Measurements from ENCODE around the gene HDGFL2. TPM values are rescaled to one million over a fixed set of nuclear protein-coding genes. Genes with fewer than 3 reads are reported as not detected.

HDGFL2 gene
- total RNA-seq, 1 experiment from 2014 or later = 75.2 TPM

- TF ChIP-seq, protein P1, sequence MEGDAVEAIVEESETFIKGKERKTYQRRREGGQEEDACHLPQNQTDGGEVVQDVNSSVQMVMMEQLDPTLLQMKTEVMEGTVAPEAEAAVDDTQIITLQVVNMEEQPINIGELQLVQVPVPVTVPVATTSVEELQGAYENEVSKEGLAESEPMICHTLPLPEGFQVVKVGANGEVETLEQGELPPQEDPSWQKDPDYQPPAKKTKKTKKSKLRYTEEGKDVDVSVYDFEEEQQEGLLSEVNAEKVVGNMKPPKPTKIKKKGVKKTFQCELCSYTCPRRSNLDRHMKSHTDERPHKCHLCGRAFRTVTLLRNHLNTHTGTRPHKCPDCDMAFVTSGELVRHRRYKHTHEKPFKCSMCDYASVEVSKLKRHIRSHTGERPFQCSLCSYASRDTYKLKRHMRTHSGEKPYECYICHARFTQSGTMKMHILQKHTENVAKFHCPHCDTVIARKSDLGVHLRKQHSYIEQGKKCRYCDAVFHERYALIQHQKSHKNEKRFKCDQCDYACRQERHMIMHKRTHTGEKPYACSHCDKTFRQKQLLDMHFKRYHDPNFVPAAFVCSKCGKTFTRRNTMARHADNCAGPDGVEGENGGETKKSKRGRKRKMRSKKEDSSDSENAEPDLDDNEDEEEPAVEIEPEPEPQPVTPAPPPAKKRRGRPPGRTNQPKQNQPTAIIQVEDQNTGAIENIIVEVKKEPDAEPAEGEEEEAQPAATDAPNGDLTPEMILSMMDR (IDR thresholded peaks at IDR 0.05 in 2 of 3, conservative IDR thresholded peaks at IDR 0.05 in 1 of 3; ENCODE audit: borderline replicate concordance in 1 of 3, insufficient read depth in 1 of 3, low read depth in 2 of 3, low read length in 2 of 3) = no peak
- TF ChIP-seq, protein P2, sequence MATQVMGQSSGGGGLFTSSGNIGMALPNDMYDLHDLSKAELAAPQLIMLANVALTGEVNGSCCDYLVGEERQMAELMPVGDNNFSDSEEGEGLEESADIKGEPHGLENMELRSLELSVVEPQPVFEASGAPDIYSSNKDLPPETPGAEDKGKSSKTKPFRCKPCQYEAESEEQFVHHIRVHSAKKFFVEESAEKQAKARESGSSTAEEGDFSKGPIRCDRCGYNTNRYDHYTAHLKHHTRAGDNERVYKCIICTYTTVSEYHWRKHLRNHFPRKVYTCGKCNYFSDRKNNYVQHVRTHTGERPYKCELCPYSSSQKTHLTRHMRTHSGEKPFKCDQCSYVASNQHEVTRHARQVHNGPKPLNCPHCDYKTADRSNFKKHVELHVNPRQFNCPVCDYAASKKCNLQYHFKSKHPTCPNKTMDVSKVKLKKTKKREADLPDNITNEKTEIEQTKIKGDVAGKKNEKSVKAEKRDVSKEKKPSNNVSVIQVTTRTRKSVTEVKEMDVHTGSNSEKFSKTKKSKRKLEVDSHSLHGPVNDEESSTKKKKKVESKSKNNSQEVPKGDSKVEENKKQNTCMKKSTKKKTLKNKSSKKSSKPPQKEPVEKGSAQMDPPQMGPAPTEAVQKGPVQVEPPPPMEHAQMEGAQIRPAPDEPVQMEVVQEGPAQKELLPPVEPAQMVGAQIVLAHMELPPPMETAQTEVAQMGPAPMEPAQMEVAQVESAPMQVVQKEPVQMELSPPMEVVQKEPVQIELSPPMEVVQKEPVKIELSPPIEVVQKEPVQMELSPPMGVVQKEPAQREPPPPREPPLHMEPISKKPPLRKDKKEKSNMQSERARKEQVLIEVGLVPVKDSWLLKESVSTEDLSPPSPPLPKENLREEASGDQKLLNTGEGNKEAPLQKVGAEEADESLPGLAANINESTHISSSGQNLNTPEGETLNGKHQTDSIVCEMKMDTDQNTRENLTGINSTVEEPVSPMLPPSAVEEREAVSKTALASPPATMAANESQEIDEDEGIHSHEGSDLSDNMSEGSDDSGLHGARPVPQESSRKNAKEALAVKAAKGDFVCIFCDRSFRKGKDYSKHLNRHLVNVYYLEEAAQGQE (IDR thresholded peaks at IDR 0.05; ENCODE audit: low read depth) = no peak
- TF ChIP-seq SP1 (IDR thresholded peaks at IDR 0.05; ENCODE audit: low read depth) (no peak), EZH2phosphoT487 (IDR thresholded peaks at IDR 0.05; ENCODE audit: borderline replicate concordance) (no peak), POLR2A (IDR thresholded peaks at IDR 0.05; ENCODE audit: borderline replicate concordance, extremely low read depth, insufficient read depth, insufficient read length) (no peak), CEBPB (IDR thresholded peaks at IDR 0.05; ENCODE audit: low read depth) (no peak)
These were observed 41.2 kb downstream of the HDGFL2 start (continued) for GRCh38 chr19:4513248-4513647.

GRCh38 chr19:4515732-4516131, 43.6 kb downstream of the HDGFL2 start:
- H3K9me2 ChIP-seq (ENCODE audit: insufficient read depth) = no peaks in the 10 kb centered on the region
- TF ChIP-seq, protein P3, sequence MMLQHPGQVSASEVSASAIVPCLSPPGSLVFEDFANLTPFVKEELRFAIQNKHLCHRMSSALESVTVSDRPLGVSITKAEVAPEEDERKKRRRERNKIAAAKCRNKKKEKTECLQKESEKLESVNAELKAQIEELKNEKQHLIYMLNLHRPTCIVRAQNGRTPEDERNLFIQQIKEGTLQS (IDR thresholded peaks at IDR 0.05) = no peak
- TF ChIP-seq POLR2A (IDR thresholded peaks at IDR 0.05; ENCODE audit: borderline replicate concordance, extremely low read depth, insufficient read depth, insufficient read length) = no peak
- TF ChIP-seq SIN3A (IDR thresholded peaks at IDR 0.05; ENCODE audit: low read depth) = no peak
- TF ChIP-seq, protein P4, sequence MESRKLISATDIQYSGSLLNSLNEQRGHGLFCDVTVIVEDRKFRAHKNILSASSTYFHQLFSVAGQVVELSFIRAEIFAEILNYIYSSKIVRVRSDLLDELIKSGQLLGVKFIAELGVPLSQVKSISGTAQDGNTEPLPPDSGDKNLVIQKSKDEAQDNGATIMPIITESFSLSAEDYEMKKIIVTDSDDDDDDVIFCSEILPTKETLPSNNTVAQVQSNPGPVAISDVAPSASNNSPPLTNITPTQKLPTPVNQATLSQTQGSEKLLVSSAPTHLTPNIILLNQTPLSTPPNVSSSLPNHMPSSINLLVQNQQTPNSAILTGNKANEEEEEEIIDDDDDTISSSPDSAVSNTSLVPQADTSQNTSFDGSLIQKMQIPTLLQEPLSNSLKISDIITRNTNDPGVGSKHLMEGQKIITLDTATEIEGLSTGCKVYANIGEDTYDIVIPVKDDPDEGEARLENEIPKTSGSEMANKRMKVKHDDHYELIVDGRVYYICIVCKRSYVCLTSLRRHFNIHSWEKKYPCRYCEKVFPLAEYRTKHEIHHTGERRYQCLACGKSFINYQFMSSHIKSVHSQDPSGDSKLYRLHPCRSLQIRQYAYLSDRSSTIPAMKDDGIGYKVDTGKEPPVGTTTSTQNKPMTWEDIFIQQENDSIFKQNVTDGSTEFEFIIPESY (IDR thresholded peaks at IDR 0.05; ENCODE audit: extremely low read depth, insufficient replicate concordance, low read length) = no peak
- TF ChIP-seq, protein P1 (IDR thresholded peaks at IDR 0.05 in 2 of 3, conservative IDR thresholded peaks at IDR 0.05 in 1 of 3; ENCODE audit: borderline replicate concordance in 1 of 3, insufficient read depth in 1 of 3, low read depth in 2 of 3, low read length in 2 of 3) = no peak
- TF ChIP-seq ZFX (IDR thresholded peaks at IDR 0.05) = no peak
- TF ChIP-seq CEBPB (IDR thresholded peaks at IDR 0.05; ENCODE audit: low read depth) = no peak
- TF ChIP-seq ELF1 (IDR thresholded peaks at IDR 0.05; ENCODE audit: borderline replicate concordance, low read depth) = no peak
- no peak for TF ChIP-seq MAX (IDR thresholded peaks at IDR 0.05)
- TF ChIP-seq JUND (IDR thresholded peaks at IDR 0.05) = no peak
- no peak for TF ChIP-seq TCF7L2 (IDR thresholded peaks at IDR 0.05; ENCODE audit: borderline replicate concordance, extremely low read depth, insufficient read depth, insufficient read length)

More at GRCh38 chr19:4515732-4516131, 43.6 kb downstream of the HDGFL2 start:
- H3K4me2 ChIP-seq (ENCODE audit: low read length) = no peak overlapping the region
- ChIA-PET RAD21 (ENCODE audit: low non-redundant PET in 1 of 2, low total read pairs in 2 of 2, uncharacterized antibody in 2 of 2, unreplicated experiment in 2 of 2) (no interaction called here), POLR2A (no interaction called here), CTCF (interaction anchor here (0.7 to 2.0 kb wide), 2 partner anchors 8 to 9 kb away, joined by 3 to 8 read pairs; no protein-coding TSS in a partner anchor)
- no peak overlapping the region for H2AFZ ChIP-seq (ENCODE audit: low read depth, low read length, poor library complexity, severe bottlenecking)
- intact Hi-C loops (cut with micrococcal nuclease) = no loop called here
- H3K4me3 ChIP-seq (replicated peaks in 1 of 2; ENCODE audit: low read depth in 1 of 2, low read length in 2 of 2) = no peak overlapping the region
- H3K36me3 ChIP-seq (ENCODE audit: control insufficient read depth in 1 of 2, insufficient read depth in 2 of 2, low read length in 2 of 2) = no peaks in the 10 kb centered on the region
- H3K27ac ChIP-seq (ENCODE audit: low read depth, low read length) = no peak overlapping the region
- no peaks in the 10 kb centered on the region for H3K4me1 ChIP-seq (ENCODE audit: control insufficient read depth in 1 of 2, insufficient read depth in 2 of 2, low read length in 2 of 2)
- H3K9me3 ChIP-seq (ENCODE audit: control insufficient read depth in 1 of 2, insufficient read depth in 1 of 2, low read depth in 1 of 2, low read length in 2 of 2) = no peaks in the 10 kb centered on the region
- no peaks in the 10 kb centered on the region for H4K20me1 ChIP-seq (ENCODE audit: insufficient read depth)
- DNase-seq (ENCODE audit: low read depth, low spot score) (no peak), ATAC-seq (no peak)
- no peaks in the 10 kb centered on the region for H3K27me3 ChIP-seq (ENCODE audit: insufficient read depth, low read length)
- no peaks in the 10 kb centered on the region for H3K79me2 ChIP-seq (ENCODE audit: insufficient read depth, low read length)
- BruUV-seq (replicated peaks) = no TSS peak
- no peak overlapping the region for H3K9ac ChIP-seq (ENCODE audit: low read length)
